ENCODE measurements around the gene HOXD10. TPM values are rescaled to one million over a fixed set of nuclear protein-coding genes. Genes with fewer than 3 reads are reported as not detected.

HOXD10 gene
- total RNA-seq, 1 donor from 2014 or later, result not detected

- DNase-seq (ENCODE audit: low spot score), result no peak
- Mint-ChIP-seq H3K27ac (ENCODE audit: unreplicated experiment) (no peak overlapping the region), H3K27me3 (ENCODE audit: low read depth) (peaks cover 72% of the 10 kb centered on the region), H3K9me3 (ENCODE audit: low read depth) (no peaks in the 10 kb centered on the region), H3K4me3 (ENCODE audit: unreplicated experiment) (no peak overlapping the region), H3K4me1 (ENCODE audit: low read depth) (peaks cover 12% of the 10 kb centered on the region), H3K36me3 (ENCODE audit: low read depth) (peaks cover 8% of the 10 kb centered on the region)
- TF ChIP-seq CTCF (IDR thresholded peaks at IDR 0.05), result no peak
Observed at GRCh38 chr2:176076796-176077195, 39.8 kb upstream of the HOXD10 start.

- H3K4me3 Mint-ChIP-seq (ENCODE audit: unreplicated experiment), result peak overlapping the region; percentile 55
- no peak overlapping the region for H3K27ac Mint-ChIP-seq (ENCODE audit: unreplicated experiment)
- no peak for TF ChIP-seq CTCF (IDR thresholded peaks at IDR 0.05)
- H3K4me1 Mint-ChIP-seq (ENCODE audit: low read depth), result peaks cover 21% of the 10 kb centered on the region
- peaks cover 73% of the 10 kb centered on the region for H3K27me3 Mint-ChIP-seq (ENCODE audit: low read depth)
- H3K36me3 Mint-ChIP-seq (ENCODE audit: low read depth), result peaks cover 8% of the 10 kb centered on the region
- DNase-seq (ENCODE audit: low spot score), result no peak
- no peaks in the 10 kb centered on the region for H3K9me3 Mint-ChIP-seq (ENCODE audit: low read depth)
Observed at GRCh38 chr2:176078541-176079284, 37.9 kb upstream of the HOXD10 start.

GRCh38 chr2:176079285-176079830 is 37.2 kb upstream of the HOXD10 start:
- no peak overlapping the region for H3K27ac Mint-ChIP-seq (ENCODE audit: unreplicated experiment)
- DNase-seq (ENCODE audit: low spot score), result no peak

GRCh38 chr2:176079831-176080539 is 36.6 kb upstream of the HOXD10 start:
- peaks cover 75% of the 10 kb centered on the region for H3K27me3 Mint-ChIP-seq (ENCODE audit: low read depth)
- peak overlapping the region; percentile 55 for H3K4me3 Mint-ChIP-seq (ENCODE audit: unreplicated experiment)
- H3K4me1 Mint-ChIP-seq (ENCODE audit: low read depth), result peaks cover 27% of the 10 kb centered on the region
- H3K9me3 Mint-ChIP-seq (ENCODE audit: low read depth), result no peaks in the 10 kb centered on the region
- DNase-seq (ENCODE audit: low spot score), result no peak
- peaks cover 8% of the 10 kb centered on the region for H3K36me3 Mint-ChIP-seq (ENCODE audit: low read depth)
- H3K27ac Mint-ChIP-seq (ENCODE audit: unreplicated experiment), result no peak overlapping the region
- TF ChIP-seq CTCF (IDR thresholded peaks at IDR 0.05), result peak; percentile 82

More at GRCh38 chr2:176079285-176079830, 37.2 kb upstream of the HOXD10 start:
- no peak for TF ChIP-seq CTCF (IDR thresholded peaks at IDR 0.05)
- H3K36me3 Mint-ChIP-seq (ENCODE audit: low read depth), result peaks cover 8% of the 10 kb centered on the region
- peak overlapping the region; percentile 55 for H3K4me3 Mint-ChIP-seq (ENCODE audit: unreplicated experiment)
- H3K27me3 Mint-ChIP-seq (ENCODE audit: low read depth), result peaks cover 75% of the 10 kb centered on the region
- H3K4me1 Mint-ChIP-seq (ENCODE audit: low read depth), result peaks cover 22% of the 10 kb centered on the region
- H3K9me3 Mint-ChIP-seq (ENCODE audit: low read depth), result no peaks in the 10 kb centered on the region

Data from chondrocyte (in vitro differentiated cells).